ENCODE results near the gene TTC28.
"Not testable (repeated sequence)": the region's sequence is repeated elsewhere in the genome, so short reads cannot be mapped to it uniquely, and the experiment has no call there.

TTC28 gene

DNA sequence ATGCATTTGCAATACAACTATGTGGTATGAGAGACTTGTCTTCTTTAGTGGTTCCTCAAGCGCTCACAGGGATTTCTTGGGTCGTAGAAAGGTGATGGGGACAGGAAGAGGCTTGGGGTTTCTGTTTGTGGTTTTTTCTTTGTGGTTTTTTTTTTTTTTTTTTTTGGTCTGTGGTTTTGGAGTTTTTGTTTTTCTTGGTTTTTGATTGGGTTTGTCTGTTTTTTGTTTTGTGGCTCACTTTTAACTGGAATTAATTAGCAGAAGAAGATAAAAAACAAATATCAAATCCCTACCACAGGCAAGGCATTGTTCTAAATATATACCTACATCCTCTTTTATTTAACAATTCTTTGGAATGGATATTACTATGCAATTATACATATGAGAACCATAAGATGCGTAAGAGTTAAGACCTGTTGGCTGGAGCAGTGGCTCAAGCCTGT, 5.5 kb downstream of the TTC28 start:
- TF ChIP-seq, protein P1, sequence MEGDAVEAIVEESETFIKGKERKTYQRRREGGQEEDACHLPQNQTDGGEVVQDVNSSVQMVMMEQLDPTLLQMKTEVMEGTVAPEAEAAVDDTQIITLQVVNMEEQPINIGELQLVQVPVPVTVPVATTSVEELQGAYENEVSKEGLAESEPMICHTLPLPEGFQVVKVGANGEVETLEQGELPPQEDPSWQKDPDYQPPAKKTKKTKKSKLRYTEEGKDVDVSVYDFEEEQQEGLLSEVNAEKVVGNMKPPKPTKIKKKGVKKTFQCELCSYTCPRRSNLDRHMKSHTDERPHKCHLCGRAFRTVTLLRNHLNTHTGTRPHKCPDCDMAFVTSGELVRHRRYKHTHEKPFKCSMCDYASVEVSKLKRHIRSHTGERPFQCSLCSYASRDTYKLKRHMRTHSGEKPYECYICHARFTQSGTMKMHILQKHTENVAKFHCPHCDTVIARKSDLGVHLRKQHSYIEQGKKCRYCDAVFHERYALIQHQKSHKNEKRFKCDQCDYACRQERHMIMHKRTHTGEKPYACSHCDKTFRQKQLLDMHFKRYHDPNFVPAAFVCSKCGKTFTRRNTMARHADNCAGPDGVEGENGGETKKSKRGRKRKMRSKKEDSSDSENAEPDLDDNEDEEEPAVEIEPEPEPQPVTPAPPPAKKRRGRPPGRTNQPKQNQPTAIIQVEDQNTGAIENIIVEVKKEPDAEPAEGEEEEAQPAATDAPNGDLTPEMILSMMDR (IDR thresholded peaks at IDR 0.05): no peak
- peaks cover 0 to 12% of the 10 kb centered on the region in 2 experiments for H3K4me1 ChIP-seq (ENCODE audit: control insufficient read depth in 1 of 2, insufficient read depth in 1 of 2, low read depth in 1 of 2, low read length in 1 of 2)
- H3K9me3 ChIP-seq: no peaks in the 10 kb centered on the region
- H3K4me3 ChIP-seq (ENCODE audit: low read depth in 1 of 2, low read length in 1 of 2): no peak overlapping the region
- H3K27ac ChIP-seq: no peak overlapping the region
- peaks cover 98% of the 10 kb centered on the region for H3K27me3 ChIP-seq
- no peaks in the 10 kb centered on the region for H3K36me3 ChIP-seq

DNA sequence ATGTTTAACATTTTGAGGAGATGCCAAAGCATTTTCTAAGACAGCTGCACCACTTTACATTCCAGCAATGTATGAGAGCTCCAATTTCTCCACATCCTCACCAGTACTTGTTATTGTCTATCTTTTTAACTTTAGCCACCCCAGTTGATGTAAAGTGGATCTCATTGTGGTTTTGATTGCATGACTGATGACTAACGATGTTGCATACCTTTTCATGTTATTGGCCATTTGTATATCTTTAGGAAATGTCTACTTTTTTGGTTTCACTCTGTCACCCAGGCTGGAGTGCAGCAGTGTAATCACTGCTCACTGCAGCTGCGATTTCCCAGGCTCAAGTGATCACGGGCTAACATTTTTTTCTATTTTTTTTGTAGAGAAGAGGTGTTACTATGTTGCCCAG, 8.9 kb downstream of the TTC28 start:
- Histone ChIP-seq H3K4me1 (ENCODE audit: control insufficient read depth in 1 of 2, insufficient read depth in 1 of 2, low read depth in 1 of 2, low read length in 1 of 2) (peaks cover 0 to 11% of the 10 kb centered on the region in 2 experiments), H3K9me3 (no peaks in the 10 kb centered on the region), H3K4me3 (ENCODE audit: low read depth in 1 of 2, low read length in 1 of 2) (no peak overlapping the region), H3K27ac (no peak overlapping the region), H3K36me3 (no peaks in the 10 kb centered on the region), H3K27me3 (peaks cover 65% of the 10 kb centered on the region)
- TF ChIP-seq, protein P1 (IDR thresholded peaks at IDR 0.05): no peak

DNA sequence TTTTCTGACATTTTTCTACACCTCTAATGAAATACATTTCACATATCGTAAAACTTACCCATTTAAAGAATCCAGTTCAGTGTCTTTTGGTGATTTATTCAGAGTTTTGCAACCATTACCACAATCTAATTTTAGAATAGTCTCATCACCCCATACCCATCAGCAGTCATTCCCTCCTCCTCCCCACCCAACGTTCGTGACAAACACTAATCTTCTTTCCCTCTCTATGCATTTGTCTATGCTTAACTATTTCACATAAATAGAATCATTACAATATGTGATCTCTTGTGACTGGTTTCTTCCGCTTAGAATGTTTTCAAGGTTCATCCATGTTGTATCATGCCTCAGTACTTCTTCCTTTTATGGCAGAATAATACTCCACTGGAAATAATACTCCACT, 9.5 kb downstream of the TTC28 start:
- H3K27ac ChIP-seq: no peak overlapping the region
- peaks cover 59% of the 10 kb centered on the region for H3K27me3 ChIP-seq
- H3K36me3 ChIP-seq: no peaks in the 10 kb centered on the region
- no peak overlapping the region for H3K4me3 ChIP-seq (ENCODE audit: low read depth in 1 of 2, low read length in 1 of 2)
- no peaks in the 10 kb centered on the region for H3K9me3 ChIP-seq
- H3K4me1 ChIP-seq (ENCODE audit: control insufficient read depth in 1 of 2, insufficient read depth in 1 of 2, low read depth in 1 of 2, low read length in 1 of 2): peaks cover 0 to 11% of the 10 kb centered on the region in 2 experiments
- TF ChIP-seq, protein P1 (IDR thresholded peaks at IDR 0.05): no peak

DNA sequence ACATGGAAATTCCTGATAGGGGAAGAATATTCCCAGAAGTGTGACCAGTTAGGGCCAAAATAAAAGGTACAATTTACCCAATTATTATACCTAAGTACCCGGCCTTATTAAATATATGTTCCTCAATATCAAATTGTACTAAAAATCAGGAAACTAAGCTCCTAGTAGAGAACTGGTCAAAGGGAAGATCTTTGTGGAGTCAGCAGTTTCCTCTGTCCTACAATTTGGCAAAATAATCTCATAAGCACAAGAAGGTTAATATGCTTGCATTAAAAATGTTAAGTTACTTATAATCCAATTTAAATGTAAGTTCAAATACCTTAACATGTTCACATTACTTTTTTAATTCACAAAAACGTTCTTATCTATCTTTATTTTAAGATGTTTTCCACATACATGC, 10.3 kb downstream of the TTC28 start:
- TF ChIP-seq, protein P1 (IDR thresholded peaks at IDR 0.05): no peak
- Histone ChIP-seq H3K36me3 (no peaks in the 10 kb centered on the region), H3K4me1 (ENCODE audit: control insufficient read depth in 1 of 2, insufficient read depth in 1 of 2, low read depth in 1 of 2, low read length in 1 of 2) (peaks cover 0 to 10% of the 10 kb centered on the region in 2 experiments), H3K27me3 (peaks cover 51% of the 10 kb centered on the region), H3K27ac (no peak overlapping the region), H3K4me3 (ENCODE audit: low read depth in 1 of 2, low read length in 1 of 2) (no peak overlapping the region), H3K9me3 (no peaks in the 10 kb centered on the region)

DNA sequence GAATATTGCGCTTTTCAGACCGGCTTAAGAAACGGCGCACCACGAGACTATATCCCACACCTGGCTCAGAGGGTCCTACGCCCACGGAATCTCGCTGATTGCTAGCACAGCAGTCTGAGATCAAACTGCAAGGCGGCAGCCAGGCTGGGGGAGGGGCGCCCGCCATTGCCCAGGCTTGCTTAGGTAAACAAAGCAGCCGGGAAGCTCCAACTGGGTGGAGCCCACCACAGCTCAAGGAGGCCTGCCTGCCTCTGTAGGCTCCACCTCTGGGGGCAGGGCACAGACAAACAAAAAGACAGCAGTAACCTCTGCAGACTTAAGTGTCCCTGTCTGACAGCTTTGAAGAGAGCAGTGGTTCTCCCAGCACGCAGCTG, 16.1 kb downstream of the TTC28 start:
- H3K27ac ChIP-seq; H3K36me3 ChIP-seq; H3K9me3 ChIP-seq; H3K4me3 ChIP-seq (ENCODE audit: low read depth in 1 of 2, low read length in 1 of 2); H3K4me1 ChIP-seq (ENCODE audit: control insufficient read depth in 1 of 2, insufficient read depth in 1 of 2, low read depth in 1 of 2, low read length in 1 of 2): not testable (repeated sequence)
- H3K27me3 ChIP-seq: peaks cover 34% of the 10 kb centered on the region

DNA sequence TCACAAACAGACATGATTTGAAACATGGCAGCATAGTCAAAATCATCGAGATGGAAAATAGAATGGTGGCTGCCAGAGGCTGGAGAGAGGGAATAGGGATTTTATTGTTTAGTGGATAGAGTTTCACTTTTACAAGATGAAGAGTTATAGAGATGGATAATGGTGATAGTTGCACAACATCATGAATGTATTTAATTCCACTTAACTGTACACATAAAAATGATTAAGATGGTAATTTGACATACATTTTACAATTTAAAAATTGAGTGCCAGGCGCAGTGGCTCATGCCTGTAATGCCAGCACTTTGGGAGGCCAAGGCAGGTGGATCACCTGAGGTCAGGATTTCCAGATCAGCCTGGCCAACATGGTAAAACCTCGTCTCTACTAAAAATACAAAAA, 21.2 kb downstream of the TTC28 start:
- no peak overlapping the region for H3K27ac ChIP-seq
- no peaks in the 10 kb centered on the region for H3K9me3 ChIP-seq
- TF ChIP-seq, protein P1 (IDR thresholded peaks at IDR 0.05): no peak
- no peaks in the 10 kb centered on the region for H3K4me1 ChIP-seq (ENCODE audit: control insufficient read depth in 1 of 2, insufficient read depth in 1 of 2, low read depth in 1 of 2, low read length in 1 of 2)
- H3K27me3 ChIP-seq: peaks cover 67% of the 10 kb centered on the region
- H3K4me3 ChIP-seq (ENCODE audit: low read depth in 1 of 2, low read length in 1 of 2): no peak overlapping the region
- no peaks in the 10 kb centered on the region for H3K36me3 ChIP-seq

Data from neutrophil (primary cell).